Measurements from ENCODE around the gene CEP164. TPM values are rescaled to one million over a fixed set of nuclear protein-coding genes. Genes with fewer than 3 reads are reported as not detected.

Gene CEP164
- total RNA-seq, 1 experiment from 2014 or later, result 22.2 TPM

DNA sequence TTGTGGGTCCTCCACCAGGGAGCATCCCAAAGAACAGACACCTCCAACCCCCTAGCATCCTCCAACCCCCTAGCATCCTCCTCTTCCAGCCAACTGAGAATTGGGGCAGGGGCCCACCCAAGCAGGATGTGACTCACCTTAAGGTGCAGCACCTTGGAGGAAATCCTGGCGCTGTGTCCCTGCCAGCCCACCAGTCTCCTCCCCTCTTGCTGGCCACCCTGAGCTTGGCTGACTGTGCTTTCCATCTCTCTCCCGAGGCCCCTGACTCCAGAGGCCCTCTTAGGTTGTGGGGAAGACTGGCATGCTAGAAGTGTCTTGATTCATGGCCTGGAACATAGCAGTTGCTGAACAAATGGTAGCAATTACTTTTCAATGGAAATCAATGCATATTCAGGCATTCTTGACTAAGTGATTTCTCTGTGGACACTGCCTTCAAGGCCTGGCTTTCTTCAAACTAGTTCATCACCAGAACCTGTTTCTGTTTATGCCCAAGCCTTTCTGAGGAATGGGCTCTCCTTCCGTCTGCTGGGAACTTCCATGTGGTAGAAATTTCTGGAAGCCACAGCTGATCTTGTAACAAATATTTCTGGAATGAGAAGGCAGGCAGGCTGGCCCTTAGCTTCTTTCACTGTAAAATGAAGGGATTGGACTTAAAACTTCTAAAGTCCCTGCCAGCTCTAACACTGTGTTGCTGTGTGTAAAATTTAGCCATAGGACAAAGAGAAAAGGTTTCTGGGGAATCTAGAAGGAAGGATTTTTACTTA, 60.5 kb downstream of the CEP164 start:
- TF ChIP-seq, protein P1, sequence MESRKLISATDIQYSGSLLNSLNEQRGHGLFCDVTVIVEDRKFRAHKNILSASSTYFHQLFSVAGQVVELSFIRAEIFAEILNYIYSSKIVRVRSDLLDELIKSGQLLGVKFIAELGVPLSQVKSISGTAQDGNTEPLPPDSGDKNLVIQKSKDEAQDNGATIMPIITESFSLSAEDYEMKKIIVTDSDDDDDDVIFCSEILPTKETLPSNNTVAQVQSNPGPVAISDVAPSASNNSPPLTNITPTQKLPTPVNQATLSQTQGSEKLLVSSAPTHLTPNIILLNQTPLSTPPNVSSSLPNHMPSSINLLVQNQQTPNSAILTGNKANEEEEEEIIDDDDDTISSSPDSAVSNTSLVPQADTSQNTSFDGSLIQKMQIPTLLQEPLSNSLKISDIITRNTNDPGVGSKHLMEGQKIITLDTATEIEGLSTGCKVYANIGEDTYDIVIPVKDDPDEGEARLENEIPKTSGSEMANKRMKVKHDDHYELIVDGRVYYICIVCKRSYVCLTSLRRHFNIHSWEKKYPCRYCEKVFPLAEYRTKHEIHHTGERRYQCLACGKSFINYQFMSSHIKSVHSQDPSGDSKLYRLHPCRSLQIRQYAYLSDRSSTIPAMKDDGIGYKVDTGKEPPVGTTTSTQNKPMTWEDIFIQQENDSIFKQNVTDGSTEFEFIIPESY (IDR thresholded peaks at IDR 0.05; ENCODE audit: extremely low read depth, insufficient replicate concordance, low read length), result no peak
- TF ChIP-seq ELF1 (IDR thresholded peaks at IDR 0.05; ENCODE audit: borderline replicate concordance, low read depth) (no peak), EGR1 (IDR thresholded peaks at IDR 0.05; ENCODE audit: low read depth) (no peak), ZFX (IDR thresholded peaks at IDR 0.05) (no peak), RAD21 (IDR thresholded peaks at IDR 0.05; ENCODE audit: low read depth) (no peak), POLR2AphosphoS5 (IDR thresholded peaks at IDR 0.05; ENCODE audit: low read depth, low read length) (no peak), POLR2A (IDR thresholded peaks at IDR 0.05; ENCODE audit: borderline replicate concordance, extremely low read depth, insufficient read depth, insufficient read length) (no peak), EZH2 (IDR thresholded peaks at IDR 0.05) (no peak), YY1 (IDR thresholded peaks at IDR 0.05; ENCODE audit: extremely low read depth, insufficient replicate concordance, low read depth, low read length) (no peak), EZH2phosphoT487 (IDR thresholded peaks at IDR 0.05; ENCODE audit: borderline replicate concordance) (no peak)
- TF ChIP-seq, protein P2, sequence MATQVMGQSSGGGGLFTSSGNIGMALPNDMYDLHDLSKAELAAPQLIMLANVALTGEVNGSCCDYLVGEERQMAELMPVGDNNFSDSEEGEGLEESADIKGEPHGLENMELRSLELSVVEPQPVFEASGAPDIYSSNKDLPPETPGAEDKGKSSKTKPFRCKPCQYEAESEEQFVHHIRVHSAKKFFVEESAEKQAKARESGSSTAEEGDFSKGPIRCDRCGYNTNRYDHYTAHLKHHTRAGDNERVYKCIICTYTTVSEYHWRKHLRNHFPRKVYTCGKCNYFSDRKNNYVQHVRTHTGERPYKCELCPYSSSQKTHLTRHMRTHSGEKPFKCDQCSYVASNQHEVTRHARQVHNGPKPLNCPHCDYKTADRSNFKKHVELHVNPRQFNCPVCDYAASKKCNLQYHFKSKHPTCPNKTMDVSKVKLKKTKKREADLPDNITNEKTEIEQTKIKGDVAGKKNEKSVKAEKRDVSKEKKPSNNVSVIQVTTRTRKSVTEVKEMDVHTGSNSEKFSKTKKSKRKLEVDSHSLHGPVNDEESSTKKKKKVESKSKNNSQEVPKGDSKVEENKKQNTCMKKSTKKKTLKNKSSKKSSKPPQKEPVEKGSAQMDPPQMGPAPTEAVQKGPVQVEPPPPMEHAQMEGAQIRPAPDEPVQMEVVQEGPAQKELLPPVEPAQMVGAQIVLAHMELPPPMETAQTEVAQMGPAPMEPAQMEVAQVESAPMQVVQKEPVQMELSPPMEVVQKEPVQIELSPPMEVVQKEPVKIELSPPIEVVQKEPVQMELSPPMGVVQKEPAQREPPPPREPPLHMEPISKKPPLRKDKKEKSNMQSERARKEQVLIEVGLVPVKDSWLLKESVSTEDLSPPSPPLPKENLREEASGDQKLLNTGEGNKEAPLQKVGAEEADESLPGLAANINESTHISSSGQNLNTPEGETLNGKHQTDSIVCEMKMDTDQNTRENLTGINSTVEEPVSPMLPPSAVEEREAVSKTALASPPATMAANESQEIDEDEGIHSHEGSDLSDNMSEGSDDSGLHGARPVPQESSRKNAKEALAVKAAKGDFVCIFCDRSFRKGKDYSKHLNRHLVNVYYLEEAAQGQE (IDR thresholded peaks at IDR 0.05; ENCODE audit: low read depth), result no peak
- no peak for ATAC-seq
- Histone ChIP-seq H3K27ac (ENCODE audit: low read depth, low read length) (no peak overlapping the region), H3K9ac (ENCODE audit: low read length) (no peak overlapping the region), H2AFZ (ENCODE audit: low read depth, low read length, poor library complexity, severe bottlenecking) (no peak overlapping the region), H3K9me2 (ENCODE audit: insufficient read depth) (no peaks in the 10 kb centered on the region), H3K4me3 (replicated peaks in 1 of 2; ENCODE audit: low read depth in 1 of 2, low read length in 2 of 2) (no peak overlapping the region), H4K20me1 (ENCODE audit: insufficient read depth) (no peaks in the 10 kb centered on the region), H3K27me3 (ENCODE audit: insufficient read depth, low read length) (no peaks in the 10 kb centered on the region), H3K4me1 (ENCODE audit: control insufficient read depth in 1 of 2, insufficient read depth in 2 of 2, low read length in 2 of 2) (peaks cover 0 to 7% of the 10 kb centered on the region in 2 experiments; a peak in 2 of 4 replicates), H3K4me2 (ENCODE audit: low read length) (no peak overlapping the region), H3K9me3 (ENCODE audit: control insufficient read depth in 1 of 2, insufficient read depth in 1 of 2, low read depth in 1 of 2, low read length in 2 of 2) (no peaks in the 10 kb centered on the region), H3K36me3 (ENCODE audit: control insufficient read depth in 1 of 2, insufficient read depth in 2 of 2, low read length in 2 of 2) (peaks cover 2 to 17% of the 10 kb centered on the region in 2 experiments; a peak in 3 of 4 replicates), H3K79me2 (ENCODE audit: insufficient read depth, low read length) (no peaks in the 10 kb centered on the region)
- CTCF ChIA-PET, result no interaction called here
- POLR2A ChIA-PET, result no interaction called here
- no TSS peak for BruUV-seq (replicated peaks)
- RAD21 ChIA-PET (ENCODE audit: low non-redundant PET in 1 of 2, low total read pairs in 2 of 2, uncharacterized antibody in 2 of 2, unreplicated experiment in 2 of 2), result no interaction called here
- no peak for DNase-seq (ENCODE audit: low read depth, low spot score)
- intact Hi-C loops (cut with micrococcal nuclease), result no loop called here
